Transverse colon (tissue), 4 donors: Measurements from ENCODE around the gene SBNO2. TPM values are rescaled to one million over a fixed set of nuclear protein-coding genes. Genes with fewer than 3 reads are reported as not detected.

ENCODE experiments used
- DNase-seq: peaks from one replicate; pipeline ENCODE4 v3.0.0-alpha.2; 2019
- H3K27ac ChIP-seq, 4 donors: fragments of 200-600 bp; sonication (generic); 2 replicates each; pipeline ENCODE4 v1.5.1; 2016 to 2018; ENCODE audit warnings: inconsistent platforms in 4 of 4
- H3K27me3 ChIP-seq: fragments of 200-600 bp; sonication (generic); 2 replicates; pipeline ENCODE4 v1.5.1; 2017; ENCODE audit warnings: inconsistent platforms
- H3K36me3 ChIP-seq, 4 donors: fragments of 200-600 bp; sonication (generic); 2 replicates each; pipeline ENCODE4 v1.5.1; 2017 to 2019; ENCODE audit warnings: inconsistent platforms in 4 of 4
- H3K4me1 ChIP-seq, 4 donors: fragments of 200-600 bp; sonication (generic); 2 replicates each; pipeline ENCODE4 v1.5.1; 2017 to 2020; ENCODE audit warnings: inconsistent platforms in 4 of 4
- H3K4me3 ChIP-seq, 4 donors: fragments of 200-600 bp; sonication (generic); 1 replicate in 1 of 4; 2 replicates in 3 of 4; pipeline versions ENCODE4 v1.5.1 to v1.6.1; 2017 to 2019; ENCODE audit warnings: inconsistent platforms in 4 of 4
- H3K9me3 ChIP-seq, 2 donors: fragments of 200-600 bp; sonication (generic); 2 replicates each; pipeline ENCODE4 v1.5.1; 2017 to 2019; ENCODE audit warnings: inconsistent platforms in 2 of 2
- CTCF ChIP-seq, 5 experiments: fragments of 200-600 bp in 3 of 5; fragments of 450-650 bp in 2 of 5; sonication (generic) in 3 of 5; IDR thresholded peaks; 1 replicate in 2 of 5; 2 replicates in 3 of 5; pipeline ENCODE4 v1.5.1; 2016 to 2017; ENCODE audit warnings: antibody characterized with exemption in 5 of 5, inconsistent platforms in 3 of 5, mild to moderate bottlenecking in 2 of 5, moderate library complexity in 1 of 5
- EP300 ChIP-seq: sonication (generic); formaldehyde crosslinking; IDR thresholded peaks from one replicate; pipeline ENCODE4 v1.6.1; 2017; ENCODE audit warnings: antibody characterized with exemption, low read depth
- POLR2A ChIP-seq: fragments of 450-650 bp; IDR thresholded peaks from one replicate; pipeline ENCODE4 v1.6.1; 2016; ENCODE audit warnings: antibody characterized with exemption, mild to moderate bottlenecking, moderate library complexity
- POLR2AphosphoS5 ChIP-seq, 3 donors: sonication (generic); formaldehyde crosslinking; IDR thresholded peaks; one replicate each; pipeline ENCODE4 v1.6.1; 2016; ENCODE audit warnings: antibody characterized with exemption in 3 of 3
- WGBS, 2 donors: methylation state at CpG; one replicate each; pipeline ENCODE4 v1.1.5; 2018; ENCODE audit warnings: low coverage in 1 of 2; 5-methylcytosine and 5-hydroxymethylcytosine counted together
- in situ Hi-C, 4 donors: fragments of 200-750 bp; cut with MboI; loops; one replicate each; pipeline versions ENCODE4 v1.15.0 to v1.15.1; 2017; ENCODE audit warnings: low sequenced_read_pairs in 3 of 4, low pct_ligation_motif_present in 1 of 4, low pct_unique_long_range_greater_than_20kb in 1 of 4
- intact Hi-C: fragments of 100-400 bp; cut with DNase I; formaldehyde crosslinking; loops from one replicate; pipeline ENCODE4 v1.15.1; 2023; ENCODE audit warnings: low total_unique reads
- total RNA-seq, 4 donors: library from RNA; depleted of rRNA; stranded (reverse); fragments of >200 nt; gene quantifications; one replicate each; pipeline ENCODE4 v1.1.0, GENCODE V29; 2016

Gene SBNO2
- total RNA-seq, 4 donors from 2014 or later = 34.5 to 142 (median 48.3) TPM

DNA sequence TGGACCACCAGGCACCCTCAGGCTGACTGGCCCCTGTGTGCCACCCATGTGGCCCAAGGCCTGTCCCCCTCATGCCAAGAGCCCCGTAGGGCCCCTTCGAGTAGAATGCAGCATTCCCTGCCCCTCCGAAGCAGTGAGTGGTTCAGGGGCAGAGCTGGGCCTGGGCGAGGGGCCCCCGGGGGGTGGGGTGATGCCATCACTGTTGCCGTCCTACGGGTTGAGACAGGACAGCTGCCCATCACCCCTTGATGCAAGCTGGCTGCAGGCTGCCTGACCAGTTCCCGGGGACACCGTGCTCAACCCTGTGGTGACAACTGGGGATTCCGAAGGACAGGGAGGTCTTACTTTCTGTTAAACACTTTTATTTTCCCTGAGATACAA lies 4.7 kb downstream of the SBNO2 start:
- WGBS, 2 donors = 87% methylated on average over 10 of the region's 10 CpGs; no CpG with 5 or more reads in 1 of the 2 donors
- no peaks in the 10 kb centered on the region for H3K36me3 ChIP-seq
- H3K4me3 ChIP-seq = peak overlapping the region in 1 of 4 donors; percentile 15
- H3K4me1 ChIP-seq = peaks cover 12 to 47% (median 32%) of the 10 kb centered on the region in 4 donors
- intact Hi-C loops (no loop called here), in situ Hi-C loops (no loop called here)
- TF ChIP-seq POLR2A = no peak
- no peak for TF ChIP-seq EP300
- no peak for TF ChIP-seq CTCF (IDR thresholded peaks at IDR 0.05)
- no peak for TF ChIP-seq POLR2AphosphoS5 (IDR thresholded peaks at IDR 0.05)
- peak overlapping the region; percentile 75 to 93 (median 77) for H3K27ac ChIP-seq
- no peaks in the 10 kb centered on the region for H3K27me3 ChIP-seq
- no peak for DNase-seq
- H3K9me3 ChIP-seq = no peaks in the 10 kb centered on the region

DNA sequence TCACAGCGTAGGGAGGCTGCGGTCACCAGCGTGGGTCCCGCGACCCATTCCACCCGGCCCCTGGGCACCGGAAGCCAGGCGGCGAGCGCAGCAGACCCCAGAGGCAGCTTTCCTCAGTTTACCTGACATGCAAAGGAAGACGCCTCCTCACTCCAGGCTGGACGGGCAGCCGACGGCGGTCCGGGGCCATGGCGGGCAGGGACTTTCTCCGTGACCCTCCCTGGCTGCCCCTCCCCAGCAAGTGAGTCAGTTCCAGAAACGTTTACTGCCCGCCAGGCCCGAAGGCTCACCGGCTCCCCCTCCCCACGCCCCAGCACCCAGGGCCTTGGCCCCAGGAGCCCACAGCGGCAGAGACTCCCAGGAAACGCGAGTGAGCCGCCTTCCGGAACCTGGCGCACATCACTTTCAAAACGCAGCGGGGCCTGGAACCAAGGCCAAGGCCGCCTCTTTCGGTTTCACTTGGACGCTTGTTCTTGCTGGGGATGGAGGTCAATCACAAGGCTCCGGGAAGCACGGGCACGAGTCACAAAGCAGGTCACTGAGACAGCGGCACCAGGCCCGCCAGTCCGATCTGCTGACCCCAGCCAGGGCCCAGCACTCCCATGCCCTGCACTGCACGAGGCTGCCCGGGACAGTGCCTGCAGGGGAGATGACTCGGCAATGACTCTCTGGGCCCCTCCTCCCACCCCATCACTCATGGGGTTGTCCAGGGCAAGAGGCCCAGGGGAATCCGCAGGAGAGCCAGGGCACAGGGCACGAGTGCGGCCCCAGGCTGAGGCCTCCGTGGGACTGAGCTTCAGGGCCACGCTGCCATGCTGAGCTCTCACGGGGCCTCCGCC lies 5.3 kb downstream of the SBNO2 start:
- Histone ChIP-seq H3K36me3 (no peaks in the 10 kb centered on the region), H3K9me3 (no peaks in the 10 kb centered on the region), H3K27ac (peak overlapping the region; percentile 75 to 93 (median 77)), H3K4me3 (peak overlapping the region in 2 of 4 donors; percentile 3 to 15), H3K27me3 (no peaks in the 10 kb centered on the region), H3K4me1 (peaks cover 12 to 45% (median 31%) of the 10 kb centered on the region in 4 donors)
- 85% methylated on average over 47 of the region's 50 CpGs; no CpG with 5 or more reads in 1 of the 2 donors for WGBS, 2 donors
- intact Hi-C loops (no loop called here), in situ Hi-C loops (no loop called here)
- TF ChIP-seq POLR2A = peak; percentile 10
- TF ChIP-seq POLR2AphosphoS5 (IDR thresholded peaks at IDR 0.05) = peak in 2 of 3 donors; percentile 26
- TF ChIP-seq EP300 = no peak
- no peak for DNase-seq

GRCh38 chr19:1167687-1168571 lies 6.1 kb downstream of the SBNO2 start:
- no peak for TF ChIP-seq CTCF (IDR thresholded peaks at IDR 0.05)
- no peak for TF ChIP-seq POLR2A
- TF ChIP-seq POLR2AphosphoS5 (IDR thresholded peaks at IDR 0.05) = no peak
- TF ChIP-seq EP300 = no peak
- DNase-seq = no peak
- Histone ChIP-seq H3K27ac (peak overlapping the region; percentile 75 to 93 (median 77)), H3K4me1 (peaks cover 12 to 42% (median 30%) of the 10 kb centered on the region in 4 donors), H3K9me3 (no peaks in the 10 kb centered on the region), H3K27me3 (no peaks in the 10 kb centered on the region), H3K36me3 (no peaks in the 10 kb centered on the region), H3K4me3 (peak overlapping the region in 2 of 4 donors; percentile 3 to 15)
- intact Hi-C loops = no loop called here
- 82% methylated on average over 30 of the region's 35 CpGs; no CpG with 5 or more reads in 1 of the 2 donors for WGBS, 2 donors
- in situ Hi-C loops = no loop called here

- intact Hi-C loops = no loop called here
- in situ Hi-C loops = no loop called here
- Histone ChIP-seq H3K36me3 (no peaks in the 10 kb centered on the region), H3K27ac (peak overlapping the region in 1 of 4 donors; percentile 78), H3K4me1 (peaks cover 12 to 35% (median 22%) of the 10 kb centered on the region in 4 donors), H3K27me3 (no peaks in the 10 kb centered on the region), H3K4me3 (no peak overlapping the region), H3K9me3 (no peaks in the 10 kb centered on the region)
- WGBS, 2 donors = 91 to 93% methylated on average over 3 to 24 of the region's 33 CpGs
- DNase-seq = no peak
- no peak for TF ChIP-seq POLR2A
- TF ChIP-seq CTCF (IDR thresholded peaks at IDR 0.05) = no peak
- no peak for TF ChIP-seq EP300
- no peak for TF ChIP-seq POLR2AphosphoS5 (IDR thresholded peaks at IDR 0.05)
Measured at GRCh38 chr19:1166872-1167573, 7.0 kb downstream of the SBNO2 start.
